HepG2 (cell line): ENCODE results near the gene ADAMTS18.

Experiments used
- FOXM1 ChIP-seq: sonication (generic); formaldehyde crosslinking; IDR thresholded peaks from 2 replicates; pipeline ENCODE4 v1.5.0; 2020; ENCODE audit warnings: missing genetic modification reagents
- HNF4G ChIP-seq, 2 experiments: sonication (generic) in 1 of 2; formaldehyde crosslinking in 1 of 2; IDR thresholded peaks; 2 replicates each; pipeline versions ENCODE4 v1.4.0 to v1.6.1; 2011 to 2020; ENCODE audit warnings: borderline replicate concordance in 2 of 2, low read depth in 2 of 2, mild to moderate bottlenecking in 2 of 2, low read length in 1 of 2, missing genetic modification reagents in 1 of 2, moderate library complexity in 1 of 2
- ZFP37 ChIP-seq: sonication (generic); formaldehyde crosslinking; IDR thresholded peaks from 2 replicates; pipeline ENCODE4 v1.4.0; 2020; ENCODE audit warnings: missing genetic modification reagents, borderline replicate concordance
- ZNF207 ChIP-seq: fragments of 450-650 bp; IDR thresholded peaks from 2 replicates; pipeline ENCODE4 v1.6.1; 2016; ENCODE audit warnings: antibody characterized with exemption, borderline replicate concordance
- TF ChIP-seq, protein P1 (sequence below): sonication (generic); formaldehyde crosslinking; IDR thresholded peaks from 2 replicates; pipeline ENCODE4 v1.5.0; 2020; ENCODE audit warnings: mild to moderate bottlenecking, missing genetic modification reagents, moderate library complexity
- TF ChIP-seq, protein P2 (sequence below): sonication (generic); formaldehyde crosslinking; conservative IDR thresholded peaks from 2 replicates; pipeline ENCODE4 v1.4.0; 2020; ENCODE audit warnings: missing genetic modification reagents

DNA sequence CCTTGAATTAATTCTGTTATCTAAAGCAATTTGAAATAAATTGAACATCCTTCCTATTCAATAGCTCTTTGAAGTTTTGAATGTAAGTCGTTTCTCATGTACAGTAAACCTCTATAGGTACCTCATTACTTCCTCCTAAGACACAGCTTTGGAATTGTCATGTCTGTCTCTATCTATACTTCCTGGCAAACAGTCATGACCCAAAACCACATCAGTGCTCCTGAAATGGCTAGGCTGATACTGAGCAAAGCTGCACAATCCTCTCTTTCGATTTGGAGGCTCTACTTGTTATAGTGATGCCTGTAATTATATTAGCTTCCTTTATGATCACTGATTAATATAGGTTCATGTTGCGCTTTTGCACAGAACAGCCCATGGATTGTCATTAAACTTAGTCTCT lies 110.1 kb downstream of the ADAMTS18 start:
- TF ChIP-seq ZFP37 (CRISPR knock-in tag) (no peak), ZNF207 (no peak), FOXM1 (CRISPR knock-in tag) (no peak), HNF4G (IDR thresholded peaks at IDR 0.05; ENCODE audit: borderline replicate concordance, low read depth, low read length) (no peak), HNF4G (CRISPR knock-in tag; IDR thresholded peaks at IDR 0.05; ENCODE audit: borderline replicate concordance, low read depth) (no peak)
- TF ChIP-seq, protein P1, sequence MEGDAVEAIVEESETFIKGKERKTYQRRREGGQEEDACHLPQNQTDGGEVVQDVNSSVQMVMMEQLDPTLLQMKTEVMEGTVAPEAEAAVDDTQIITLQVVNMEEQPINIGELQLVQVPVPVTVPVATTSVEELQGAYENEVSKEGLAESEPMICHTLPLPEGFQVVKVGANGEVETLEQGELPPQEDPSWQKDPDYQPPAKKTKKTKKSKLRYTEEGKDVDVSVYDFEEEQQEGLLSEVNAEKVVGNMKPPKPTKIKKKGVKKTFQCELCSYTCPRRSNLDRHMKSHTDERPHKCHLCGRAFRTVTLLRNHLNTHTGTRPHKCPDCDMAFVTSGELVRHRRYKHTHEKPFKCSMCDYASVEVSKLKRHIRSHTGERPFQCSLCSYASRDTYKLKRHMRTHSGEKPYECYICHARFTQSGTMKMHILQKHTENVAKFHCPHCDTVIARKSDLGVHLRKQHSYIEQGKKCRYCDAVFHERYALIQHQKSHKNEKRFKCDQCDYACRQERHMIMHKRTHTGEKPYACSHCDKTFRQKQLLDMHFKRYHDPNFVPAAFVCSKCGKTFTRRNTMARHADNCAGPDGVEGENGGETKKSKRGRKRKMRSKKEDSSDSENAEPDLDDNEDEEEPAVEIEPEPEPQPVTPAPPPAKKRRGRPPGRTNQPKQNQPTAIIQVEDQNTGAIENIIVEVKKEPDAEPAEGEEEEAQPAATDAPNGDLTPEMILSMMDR = no peak
- TF ChIP-seq, protein P2, sequence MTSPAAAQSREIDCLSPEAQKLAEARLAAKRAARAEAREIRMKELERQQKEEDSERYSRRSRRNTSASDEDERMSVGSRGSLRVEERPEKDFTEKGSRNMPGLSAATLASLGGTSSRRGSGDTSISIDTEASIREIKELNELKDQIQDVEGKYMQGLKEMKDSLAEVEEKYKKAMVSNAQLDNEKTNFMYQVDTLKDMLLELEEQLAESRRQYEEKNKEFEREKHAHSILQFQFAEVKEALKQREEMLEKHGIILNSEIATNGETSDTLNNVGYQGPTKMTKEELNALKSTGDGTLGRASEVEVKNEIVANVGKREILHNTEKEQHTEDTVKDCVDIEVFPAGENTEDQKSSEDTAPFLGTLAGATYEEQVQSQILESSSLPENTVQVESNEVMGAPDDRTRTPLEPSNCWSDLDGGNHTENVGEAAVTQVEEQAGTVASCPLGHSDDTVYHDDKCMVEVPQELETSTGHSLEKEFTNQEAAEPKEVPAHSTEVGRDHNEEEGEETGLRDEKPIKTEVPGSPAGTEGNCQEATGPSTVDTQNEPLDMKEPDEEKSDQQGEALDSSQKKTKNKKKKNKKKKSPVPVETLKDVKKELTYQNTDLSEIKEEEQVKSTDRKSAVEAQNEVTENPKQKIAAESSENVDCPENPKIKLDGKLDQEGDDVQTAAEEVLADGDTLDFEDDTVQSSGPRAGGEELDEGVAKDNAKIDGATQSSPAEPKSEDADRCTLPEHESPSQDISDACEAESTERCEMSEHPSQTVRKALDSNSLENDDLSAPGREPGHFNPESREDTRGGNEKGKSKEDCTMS (CRISPR knock-in tag) = no peak
